Calu3 (cell line): ENCODE measurements around the gene SNRNP25. TPM values are rescaled to one million over a fixed set of nuclear protein-coding genes. Genes with fewer than 3 reads are reported as not detected.

Source experiments
- BruUV-seq: library from RNA; stranded (reverse); fragments of 400-500 nt; replicated peaks from 2 replicates; lab custom pipeline; 2021; lab: Mats Ljungman, UMichigan
- CTCF ChIA-PET: fragments of 300-600 bp; sonication (Branson Sonifier 250); formaldehyde crosslinking; loops from one replicate; lab custom pipeline; 2022; ENCODE audit warnings: antibody characterized with exemption; lab: Charles Lee
- DNase-seq: peaks from one replicate; pipeline ENCODE4 v3.0.0; 2022
- H3K27ac Mint-ChIP-seq: one replicate; pipeline ENCODE4 v1.8.0; 2022; ENCODE audit warnings: mixed read lengths; ENCODE audit not compliant: unreplicated experiment
- H3K27me3 Mint-ChIP-seq: one replicate; pipeline ENCODE4 v1.8.0; 2022; ENCODE audit warnings: mixed read lengths; ENCODE audit not compliant: unreplicated experiment
- H3K36me3 Mint-ChIP-seq: one replicate; pipeline ENCODE4 v1.8.0; 2022; ENCODE audit warnings: mild to moderate bottlenecking, moderate library complexity, mixed read lengths; ENCODE audit not compliant: insufficient read depth, unreplicated experiment
- H3K4me1 Mint-ChIP-seq: one replicate; pipeline ENCODE4 v1.8.0; 2022; ENCODE audit warnings: mild to moderate bottlenecking, low read depth, mixed read lengths; ENCODE audit not compliant: unreplicated experiment
- H3K4me3 Mint-ChIP-seq: one replicate; pipeline ENCODE4 v1.8.0; 2022; ENCODE audit warnings: mild to moderate bottlenecking, low read depth, moderate library complexity, mixed read lengths; ENCODE audit not compliant: unreplicated experiment
- H3K9me3 Mint-ChIP-seq: one replicate; pipeline ENCODE4 v1.8.0; 2022; ENCODE audit warnings: low read depth, mixed read lengths; ENCODE audit not compliant: unreplicated experiment
- CTCF ChIP-seq: fragments of 200-600 bp; IDR thresholded peaks from one replicate; pipeline ENCODE4 v1.8.0; 2022; ENCODE audit warnings: antibody characterized with exemption; ENCODE audit not compliant: unreplicated experiment
- intact Hi-C: fragments of 100-400 bp; cut with micrococcal nuclease; formaldehyde crosslinking; loops from one replicate; pipeline ENCODE4 v1.10.0; 2022; ENCODE audit not compliant: unreplicated experiment
- total RNA-seq: library from RNA; stranded (reverse); gene quantifications from 2 replicates; pipeline ENCODE4 v1.2.3, GENCODE V29; 2022

Gene SNRNP25
- total RNA-seq, 1 experiment from 2014 or later: 38.7 TPM

GRCh38 chr16:63466-63865 is 9.8 kb downstream of the SNRNP25 start:
- peaks cover 15% of the 10 kb centered on the region for H3K4me1 Mint-ChIP-seq
- H3K27ac Mint-ChIP-seq: no peak overlapping the region
- H3K4me3 Mint-ChIP-seq: no peak overlapping the region
- H3K9me3 Mint-ChIP-seq: no peaks in the 10 kb centered on the region
- no peak for TF ChIP-seq CTCF
- intact Hi-C loops: no loop called here
- CTCF ChIA-PET: interaction anchor here (1.0 to 1.6 kb wide), 2 partner anchors 10 to 25 kb away, joined by 3 to 5 read pairs; partner anchors contain the start of genes POLR3K and SNRNP25
- peaks cover 32% of the 10 kb centered on the region for H3K36me3 Mint-ChIP-seq
- no peaks in the 10 kb centered on the region for H3K27me3 Mint-ChIP-seq
- no peak for DNase-seq
- BruUV-seq: no TSS peak

GRCh38 chr16:63998-64913 is 10.6 kb downstream of the SNRNP25 start:
- Mint-ChIP-seq H3K27ac (no peak overlapping the region), H3K4me3 (no peak overlapping the region), H3K4me1 (peaks cover 15% of the 10 kb centered on the region), H3K36me3 (peaks cover 24% of the 10 kb centered on the region), H3K9me3 (no peaks in the 10 kb centered on the region), H3K27me3 (no peaks in the 10 kb centered on the region)
- DNase-seq: no peak
- no TSS peak for BruUV-seq
- CTCF ChIA-PET: interaction anchor here (1.0 to 2.0 kb wide), 3 partner anchors 11 to 30 kb away, joined by 3 to 10 read pairs (median 5); partner anchors contain the start of genes POLR3K and SNRNP25
- intact Hi-C loops: loop anchor here (2.0 kb wide), 1 partner anchor 33 kb away; no protein-coding TSS in a partner anchor
- TF ChIP-seq CTCF: no peak

- intact Hi-C loops: loop anchor here (2.0 kb wide), 1 partner anchor 32 kb away; no protein-coding TSS in a partner anchor
- Mint-ChIP-seq H3K27me3 (no peaks in the 10 kb centered on the region), H3K4me1 (peaks cover 15% of the 10 kb centered on the region), H3K27ac (no peak overlapping the region), H3K9me3 (no peaks in the 10 kb centered on the region), H3K36me3 (peaks cover 17% of the 10 kb centered on the region), H3K4me3 (no peak overlapping the region)
- no TSS peak for BruUV-seq
- TF ChIP-seq CTCF: no peak
- DNase-seq: no peak
- CTCF ChIA-PET: interaction anchor here (2.0 kb wide), 1 partner anchor 29 kb away, joined by 10 read pairs; no protein-coding TSS in a partner anchor
Observed at GRCh38 chr16:64914-65255, 11.3 kb downstream of the SNRNP25 start.

GRCh38 chr16:65745-66144 is 12.1 kb downstream of the SNRNP25 start:
- H3K27ac Mint-ChIP-seq: no peak overlapping the region
- no peak overlapping the region for H3K4me3 Mint-ChIP-seq
- no peaks in the 10 kb centered on the region for H3K9me3 Mint-ChIP-seq
- H3K36me3 Mint-ChIP-seq: peaks cover 15% of the 10 kb centered on the region
- no TSS peak for BruUV-seq
- TF ChIP-seq CTCF: peak; percentile 96
- H3K4me1 Mint-ChIP-seq: peaks cover 20% of the 10 kb centered on the region
- intact Hi-C loops: loop anchor here (2.0 kb wide), 1 partner anchor 31 kb away; no protein-coding TSS in a partner anchor
- peak; percentile 94 for DNase-seq
- CTCF ChIA-PET: interaction anchor here (0.8 to 2.3 kb wide), 10 partner anchors 10 to 296 kb away, joined by 4 to 47 read pairs (median 8); partner anchors contain the start of genes MPG, POLR3K and SNRNP25
- H3K27me3 Mint-ChIP-seq: no peaks in the 10 kb centered on the region
